Measurements from ENCODE around the gene TSSK3.

DNA sequence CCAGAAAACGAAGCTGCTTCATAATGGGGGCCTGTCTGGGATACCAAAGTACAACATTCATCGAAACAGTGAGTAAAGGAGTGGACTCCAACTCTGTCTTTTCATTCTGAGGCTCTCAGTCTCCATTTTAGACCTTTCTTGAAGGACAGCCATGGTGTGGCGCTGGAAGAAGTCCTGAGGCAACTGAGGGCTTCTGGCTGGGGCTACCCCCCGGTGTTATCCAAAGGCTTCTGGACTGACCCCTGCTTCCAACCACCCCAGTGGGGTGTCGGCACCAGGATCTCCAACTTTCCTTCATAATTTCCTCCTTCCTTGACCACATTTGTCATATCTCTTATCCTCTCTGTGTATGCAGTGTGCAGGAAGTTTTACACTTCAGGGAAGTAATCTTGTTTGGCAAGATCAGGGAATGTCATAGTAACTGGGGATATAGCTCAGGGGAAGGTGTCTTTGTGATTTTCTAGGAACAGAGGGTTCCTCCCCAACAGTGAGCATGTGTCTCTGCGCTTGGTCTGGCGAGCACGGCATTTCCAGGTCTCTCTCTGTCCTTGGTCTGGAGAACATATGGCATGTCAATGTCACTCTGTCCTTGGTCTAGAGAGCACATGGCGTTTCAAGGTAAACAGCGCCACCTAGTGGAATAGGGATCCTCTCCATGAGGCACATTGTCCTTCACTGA, 51.3 kb downstream of the TSSK3 start:
- TF ChIP-seq, protein P1, sequence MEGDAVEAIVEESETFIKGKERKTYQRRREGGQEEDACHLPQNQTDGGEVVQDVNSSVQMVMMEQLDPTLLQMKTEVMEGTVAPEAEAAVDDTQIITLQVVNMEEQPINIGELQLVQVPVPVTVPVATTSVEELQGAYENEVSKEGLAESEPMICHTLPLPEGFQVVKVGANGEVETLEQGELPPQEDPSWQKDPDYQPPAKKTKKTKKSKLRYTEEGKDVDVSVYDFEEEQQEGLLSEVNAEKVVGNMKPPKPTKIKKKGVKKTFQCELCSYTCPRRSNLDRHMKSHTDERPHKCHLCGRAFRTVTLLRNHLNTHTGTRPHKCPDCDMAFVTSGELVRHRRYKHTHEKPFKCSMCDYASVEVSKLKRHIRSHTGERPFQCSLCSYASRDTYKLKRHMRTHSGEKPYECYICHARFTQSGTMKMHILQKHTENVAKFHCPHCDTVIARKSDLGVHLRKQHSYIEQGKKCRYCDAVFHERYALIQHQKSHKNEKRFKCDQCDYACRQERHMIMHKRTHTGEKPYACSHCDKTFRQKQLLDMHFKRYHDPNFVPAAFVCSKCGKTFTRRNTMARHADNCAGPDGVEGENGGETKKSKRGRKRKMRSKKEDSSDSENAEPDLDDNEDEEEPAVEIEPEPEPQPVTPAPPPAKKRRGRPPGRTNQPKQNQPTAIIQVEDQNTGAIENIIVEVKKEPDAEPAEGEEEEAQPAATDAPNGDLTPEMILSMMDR (IDR thresholded peaks at IDR 0.05; ENCODE audit: low read depth, low read length) = peak; percentile 83
- no peak for TF ChIP-seq POLR2A (IDR thresholded peaks at IDR 0.05; ENCODE audit: extremely low read depth, insufficient read length)
- TF ChIP-seq, protein P2, sequence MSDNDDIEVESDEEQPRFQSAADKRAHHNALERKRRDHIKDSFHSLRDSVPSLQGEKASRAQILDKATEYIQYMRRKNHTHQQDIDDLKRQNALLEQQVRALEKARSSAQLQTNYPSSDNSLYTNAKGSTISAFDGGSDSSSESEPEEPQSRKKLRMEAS (IDR thresholded peaks at IDR 0.05; ENCODE audit: low read depth, low read length) = peak; percentile 98
